ENCODE results near the gene NCR2.

DNA sequence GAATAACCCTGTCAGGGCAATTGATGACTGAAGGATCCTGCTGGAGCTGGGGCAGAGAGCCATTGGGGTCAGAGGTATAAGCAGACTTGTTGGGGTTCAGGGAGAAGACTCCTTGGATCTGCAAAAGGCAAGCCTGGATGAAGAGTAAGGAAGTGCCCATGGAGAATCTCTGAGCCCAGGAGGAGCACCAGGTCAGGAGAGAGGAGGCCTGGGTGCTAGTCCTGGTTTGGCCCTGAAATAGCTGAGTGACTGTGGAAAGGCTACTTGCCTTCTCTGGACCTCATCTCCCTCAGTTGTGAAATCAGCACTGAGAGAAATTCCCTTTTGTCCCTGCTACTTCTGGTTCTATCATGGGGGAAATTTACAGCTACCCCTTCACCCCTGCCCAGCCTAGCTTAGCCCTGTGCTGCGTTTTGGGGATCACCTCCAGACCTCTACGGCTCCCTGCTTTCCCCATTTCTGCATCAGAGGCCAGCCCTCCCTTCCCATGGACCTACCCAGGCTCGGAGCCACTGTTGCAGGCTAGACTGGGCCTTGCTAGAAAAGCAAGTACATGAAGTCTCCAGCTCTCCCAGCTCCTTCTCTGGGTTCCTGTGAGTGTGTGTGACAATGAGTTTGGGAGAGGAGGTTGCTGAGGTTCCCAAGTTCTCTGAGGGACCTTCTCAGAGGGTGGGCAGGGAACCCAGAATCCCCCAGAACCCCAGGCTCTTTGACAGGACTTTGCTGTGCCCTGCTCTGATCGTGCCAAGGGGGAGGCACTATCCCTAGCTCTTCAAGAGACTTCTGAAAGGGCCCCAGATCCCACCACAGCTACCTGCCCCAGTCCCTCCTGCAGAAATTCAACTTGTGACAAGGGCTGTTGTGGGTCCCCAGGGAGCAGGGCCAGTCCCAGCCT, 2.3 kb upstream of the NCR2 start:
- TF ChIP-seq, protein P1, sequence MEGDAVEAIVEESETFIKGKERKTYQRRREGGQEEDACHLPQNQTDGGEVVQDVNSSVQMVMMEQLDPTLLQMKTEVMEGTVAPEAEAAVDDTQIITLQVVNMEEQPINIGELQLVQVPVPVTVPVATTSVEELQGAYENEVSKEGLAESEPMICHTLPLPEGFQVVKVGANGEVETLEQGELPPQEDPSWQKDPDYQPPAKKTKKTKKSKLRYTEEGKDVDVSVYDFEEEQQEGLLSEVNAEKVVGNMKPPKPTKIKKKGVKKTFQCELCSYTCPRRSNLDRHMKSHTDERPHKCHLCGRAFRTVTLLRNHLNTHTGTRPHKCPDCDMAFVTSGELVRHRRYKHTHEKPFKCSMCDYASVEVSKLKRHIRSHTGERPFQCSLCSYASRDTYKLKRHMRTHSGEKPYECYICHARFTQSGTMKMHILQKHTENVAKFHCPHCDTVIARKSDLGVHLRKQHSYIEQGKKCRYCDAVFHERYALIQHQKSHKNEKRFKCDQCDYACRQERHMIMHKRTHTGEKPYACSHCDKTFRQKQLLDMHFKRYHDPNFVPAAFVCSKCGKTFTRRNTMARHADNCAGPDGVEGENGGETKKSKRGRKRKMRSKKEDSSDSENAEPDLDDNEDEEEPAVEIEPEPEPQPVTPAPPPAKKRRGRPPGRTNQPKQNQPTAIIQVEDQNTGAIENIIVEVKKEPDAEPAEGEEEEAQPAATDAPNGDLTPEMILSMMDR (IDR thresholded peaks at IDR 0.05) = no peak
- TF ChIP-seq MXD4 (CRISPR knock-in tag; IDR thresholded peaks at IDR 0.05; ENCODE audit: borderline replicate concordance) (no peak), SP1 (CRISPR knock-in tag; conservative IDR thresholded peaks at IDR 0.05) (no peak)
- TF ChIP-seq, protein P2, sequence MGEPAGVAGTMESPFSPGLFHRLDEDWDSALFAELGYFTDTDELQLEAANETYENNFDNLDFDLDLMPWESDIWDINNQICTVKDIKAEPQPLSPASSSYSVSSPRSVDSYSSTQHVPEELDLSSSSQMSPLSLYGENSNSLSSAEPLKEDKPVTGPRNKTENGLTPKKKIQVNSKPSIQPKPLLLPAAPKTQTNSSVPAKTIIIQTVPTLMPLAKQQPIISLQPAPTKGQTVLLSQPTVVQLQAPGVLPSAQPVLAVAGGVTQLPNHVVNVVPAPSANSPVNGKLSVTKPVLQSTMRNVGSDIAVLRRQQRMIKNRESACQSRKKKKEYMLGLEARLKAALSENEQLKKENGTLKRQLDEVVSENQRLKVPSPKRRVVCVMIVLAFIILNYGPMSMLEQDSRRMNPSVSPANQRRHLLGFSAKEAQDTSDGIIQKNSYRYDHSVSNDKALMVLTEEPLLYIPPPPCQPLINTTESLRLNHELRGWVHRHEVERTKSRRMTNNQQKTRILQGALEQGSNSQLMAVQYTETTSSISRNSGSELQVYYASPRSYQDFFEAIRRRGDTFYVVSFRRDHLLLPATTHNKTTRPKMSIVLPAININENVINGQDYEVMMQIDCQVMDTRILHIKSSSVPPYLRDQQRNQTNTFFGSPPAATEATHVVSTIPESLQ (CRISPR knock-in tag; IDR thresholded peaks at IDR 0.05) = no peak
- TF ChIP-seq, protein P3, sequence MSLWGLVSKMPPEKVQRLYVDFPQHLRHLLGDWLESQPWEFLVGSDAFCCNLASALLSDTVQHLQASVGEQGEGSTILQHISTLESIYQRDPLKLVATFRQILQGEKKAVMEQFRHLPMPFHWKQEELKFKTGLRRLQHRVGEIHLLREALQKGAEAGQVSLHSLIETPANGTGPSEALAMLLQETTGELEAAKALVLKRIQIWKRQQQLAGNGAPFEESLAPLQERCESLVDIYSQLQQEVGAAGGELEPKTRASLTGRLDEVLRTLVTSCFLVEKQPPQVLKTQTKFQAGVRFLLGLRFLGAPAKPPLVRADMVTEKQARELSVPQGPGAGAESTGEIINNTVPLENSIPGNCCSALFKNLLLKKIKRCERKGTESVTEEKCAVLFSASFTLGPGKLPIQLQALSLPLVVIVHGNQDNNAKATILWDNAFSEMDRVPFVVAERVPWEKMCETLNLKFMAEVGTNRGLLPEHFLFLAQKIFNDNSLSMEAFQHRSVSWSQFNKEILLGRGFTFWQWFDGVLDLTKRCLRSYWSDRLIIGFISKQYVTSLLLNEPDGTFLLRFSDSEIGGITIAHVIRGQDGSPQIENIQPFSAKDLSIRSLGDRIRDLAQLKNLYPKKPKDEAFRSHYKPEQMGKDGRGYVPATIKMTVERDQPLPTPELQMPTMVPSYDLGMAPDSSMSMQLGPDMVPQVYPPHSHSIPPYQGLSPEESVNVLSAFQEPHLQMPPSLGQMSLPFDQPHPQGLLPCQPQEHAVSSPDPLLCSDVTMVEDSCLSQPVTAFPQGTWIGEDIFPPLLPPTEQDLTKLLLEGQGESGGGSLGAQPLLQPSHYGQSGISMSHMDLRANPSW (CRISPR knock-in tag; conservative IDR thresholded peaks at IDR 0.05; ENCODE audit: low read depth) = no peak
- TF ChIP-seq, protein P4, sequence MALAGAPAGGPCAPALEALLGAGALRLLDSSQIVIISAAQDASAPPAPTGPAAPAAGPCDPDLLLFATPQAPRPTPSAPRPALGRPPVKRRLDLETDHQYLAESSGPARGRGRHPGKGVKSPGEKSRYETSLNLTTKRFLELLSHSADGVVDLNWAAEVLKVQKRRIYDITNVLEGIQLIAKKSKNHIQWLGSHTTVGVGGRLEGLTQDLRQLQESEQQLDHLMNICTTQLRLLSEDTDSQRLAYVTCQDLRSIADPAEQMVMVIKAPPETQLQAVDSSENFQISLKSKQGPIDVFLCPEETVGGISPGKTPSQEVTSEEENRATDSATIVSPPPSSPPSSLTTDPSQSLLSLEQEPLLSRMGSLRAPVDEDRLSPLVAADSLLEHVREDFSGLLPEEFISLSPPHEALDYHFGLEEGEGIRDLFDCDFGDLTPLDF (CRISPR knock-in tag; IDR thresholded peaks at IDR 0.05) = no peak
- TF ChIP-seq, protein P5, sequence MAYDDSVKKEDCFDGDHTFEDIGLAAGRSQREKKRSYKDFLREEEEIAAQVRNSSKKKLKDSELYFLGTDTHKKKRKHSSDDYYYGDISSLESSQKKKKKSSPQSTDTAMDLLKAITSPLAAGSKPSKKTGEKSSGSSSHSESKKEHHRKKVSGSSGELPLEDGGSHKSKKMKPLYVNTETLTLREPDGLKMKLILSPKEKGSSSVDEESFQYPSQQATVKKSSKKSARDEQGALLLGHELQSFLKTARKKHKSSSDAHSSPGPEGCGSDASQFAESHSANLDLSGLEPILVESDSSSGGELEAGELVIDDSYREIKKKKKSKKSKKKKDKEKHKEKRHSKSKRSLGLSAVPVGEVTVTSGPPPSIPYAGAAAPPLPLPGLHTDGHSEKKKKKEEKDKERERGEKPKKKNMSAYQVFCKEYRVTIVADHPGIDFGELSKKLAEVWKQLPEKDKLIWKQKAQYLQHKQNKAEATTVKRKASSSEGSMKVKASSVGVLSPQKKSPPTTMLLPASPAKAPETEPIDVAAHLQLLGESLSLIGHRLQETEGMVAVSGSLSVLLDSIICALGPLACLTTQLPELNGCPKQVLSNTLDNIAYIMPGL (CRISPR knock-in tag; IDR thresholded peaks at IDR 0.05) = no peak
- TF ChIP-seq, protein P6, sequence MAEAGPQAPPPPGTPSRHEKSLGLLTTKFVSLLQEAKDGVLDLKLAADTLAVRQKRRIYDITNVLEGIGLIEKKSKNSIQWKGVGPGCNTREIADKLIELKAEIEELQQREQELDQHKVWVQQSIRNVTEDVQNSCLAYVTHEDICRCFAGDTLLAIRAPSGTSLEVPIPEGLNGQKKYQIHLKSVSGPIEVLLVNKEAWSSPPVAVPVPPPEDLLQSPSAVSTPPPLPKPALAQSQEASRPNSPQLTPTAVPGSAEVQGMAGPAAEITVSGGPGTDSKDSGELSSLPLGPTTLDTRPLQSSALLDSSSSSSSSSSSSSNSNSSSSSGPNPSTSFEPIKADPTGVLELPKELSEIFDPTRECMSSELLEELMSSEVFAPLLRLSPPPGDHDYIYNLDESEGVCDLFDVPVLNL (CRISPR knock-in tag; IDR thresholded peaks at IDR 0.05; ENCODE audit: borderline replicate concordance, low read depth) = no peak

All from WTC11 (cell line).